HCT116 (cell line): ENCODE results near the gene HPRT1. TPM values are rescaled to one million over a fixed set of nuclear protein-coding genes. Genes with fewer than 3 reads are reported as not detected.

Experiments used
- ATAC-seq: fragments of 200-7000 bp; cut with Tn5 transposase; 2 replicates; pipeline ENCODE4 v1.9.1; 2020; ENCODE audit warnings: mild to moderate bottlenecking, moderate library complexity
- BruUV-seq: library from RNA; stranded (reverse); fragments of 400-500 nt; replicated peaks from 2 replicates; lab custom pipeline; 2021; lab: Mats Ljungman, UMichigan
- CTCF ChIA-PET: fragments of 300-600 bp; sonication (Branson Sonifier 250); formaldehyde crosslinking; loops from one replicate; lab custom pipeline; 2021; ENCODE audit warnings: antibody characterized with exemption; lab: Charles Lee
- POLR2A ChIA-PET: fragments of 300-600, 350-600 bp; sonication (Branson Sonifier 250); formaldehyde crosslinking; loops from one replicate; lab custom pipeline; 2021; ENCODE audit warnings: antibody characterized with exemption; lab: Charles Lee
- RAD21 ChIA-PET, 2 experiments: fragments of 300-600 bp; sonication (Branson Sonifier 250); formaldehyde crosslinking; loops; one replicate each; lab custom pipeline; 2023; ENCODE audit warnings: low total read pairs in 2 of 2; ENCODE audit not compliant: uncharacterized antibody in 2 of 2, unreplicated experiment in 2 of 2, low non-redundant PET in 1 of 2; lab: Charles Lee
- DNase-seq: peaks from one replicate; pipeline ENCODE4 v3.0.0-alpha.2; 2010; ENCODE audit warnings: low read depth, low spot score
- H2AFZ ChIP-seq: fragments of 200-600 bp; shearing (Covaris generic), sonication (generic); 2 replicates; pipeline ENCODE4 v1.6.1; 2017; ENCODE audit warnings: low read depth, mixed run types, mixed read lengths, antibody characterized with exemption, low read length; ENCODE audit not compliant: poor library complexity, severe bottlenecking
- H3K27ac ChIP-seq: 2 replicates; pipeline ENCODE4 v1.5.1; 2012; ENCODE audit warnings: low read depth, low read length
- H3K27me3 ChIP-seq: fragments of 200-600 bp; sonication (generic); 2 replicates; pipeline ENCODE4 v1.6.1; 2016; ENCODE audit warnings: mixed run types, low read length, mixed read lengths; ENCODE audit not compliant: insufficient read depth
- H3K36me3 ChIP-seq, 2 experiments: fragments of 200-500 bp in 1 of 2; fragments of 200-600 bp in 1 of 2; sonication (Bioruptor generic) in 1 of 2; sonication (generic) in 1 of 2; 2 replicates each; pipeline versions ENCODE4 v1.5.1 to v1.6.1; 2014 to 2016; ENCODE audit warnings: low read length in 2 of 2, inconsistent platforms in 1 of 2, mixed read lengths in 1 of 2, mixed run types in 1 of 2; ENCODE audit not compliant: insufficient read depth in 2 of 2, control insufficient read depth in 1 of 2
- H3K4me1 ChIP-seq, 2 experiments: fragments of 200-600 bp in 1 of 2; sonication (generic) in 1 of 2; 2 replicates each; pipeline versions ENCODE4 v1.5.1 to v1.6.1; 2012 to 2017; ENCODE audit warnings: low read length in 2 of 2, inconsistent platforms in 1 of 2, mild to moderate bottlenecking in 1 of 2, mixed read lengths in 1 of 2, mixed run types in 1 of 2, moderate library complexity in 1 of 2; ENCODE audit not compliant: insufficient read depth in 2 of 2, control insufficient read depth in 1 of 2
- H3K4me2 ChIP-seq: fragments of 200-600 bp; sonication (generic); 2 replicates; pipeline ENCODE4 v1.6.1; 2017; ENCODE audit warnings: mixed run types, low read length, mixed read lengths
- H3K4me3 ChIP-seq, 2 experiments: fragments of 200-600 bp in 1 of 2; sonication (generic) in 1 of 2; replicated peaks in 1 of 2; 2 replicates each; pipeline ENCODE4 v1.5.1; 2011 to 2016; ENCODE audit warnings: low read length in 2 of 2, control low read depth in 1 of 2, low read depth in 1 of 2, mild to moderate bottlenecking in 1 of 2, mixed read lengths in 1 of 2, mixed run types in 1 of 2
- H3K79me2 ChIP-seq: fragments of 200-600 bp; sonication (generic); 2 replicates; pipeline ENCODE4 v1.6.1; 2017; ENCODE audit warnings: mild to moderate bottlenecking, mixed run types, low read length, moderate library complexity, mixed read lengths; ENCODE audit not compliant: insufficient read depth
- H3K9ac ChIP-seq: fragments of 200-600 bp; sonication (generic); 2 replicates; pipeline ENCODE4 v1.6.1; 2016; ENCODE audit warnings: low read length, mixed read lengths
- H3K9me2 ChIP-seq: fragments of 200-600 bp; sonication (generic), shearing (Covaris generic); 2 replicates; pipeline ENCODE4 v1.6.1; 2017; ENCODE audit warnings: mixed run types, mild to moderate bottlenecking, moderate library complexity; ENCODE audit not compliant: insufficient read depth
- H3K9me3 ChIP-seq, 2 experiments: fragments of 200-500 bp in 1 of 2; fragments of 200-600 bp in 1 of 2; sonication (Bioruptor generic) in 1 of 2; sonication (generic) in 1 of 2; 2 replicates each; pipeline ENCODE4 v1.6.1; 2014 to 2017; ENCODE audit warnings: low read length in 2 of 2, mixed read lengths in 2 of 2, inconsistent platforms in 1 of 2, low read depth in 1 of 2, mild to moderate bottlenecking in 1 of 2, mixed run types in 1 of 2, moderate library complexity in 1 of 2; ENCODE audit not compliant: control insufficient read depth in 1 of 2, insufficient read depth in 1 of 2
- H4K20me1 ChIP-seq: fragments of 200-600 bp; sonication (generic), shearing (Covaris generic); 2 replicates; pipeline ENCODE4 v1.6.1; 2017; ENCODE audit warnings: mixed run types, mild to moderate bottlenecking, moderate library complexity; ENCODE audit not compliant: insufficient read depth
- ATF3 ChIP-seq: IDR thresholded peaks from 2 replicates; pipeline ENCODE4 v1.6.1; 2012
- CBX3 ChIP-seq: IDR thresholded peaks from 2 replicates; pipeline ENCODE4 v1.6.1; 2012; ENCODE audit warnings: low read depth
- CEBPB ChIP-seq: IDR thresholded peaks from 2 replicates; pipeline ENCODE4 v1.6.1; 2012; ENCODE audit warnings: low read depth
- CTCF ChIP-seq, 3 experiments: fragments of 200-600 bp in 1 of 3; sonication (generic) in 1 of 3; IDR thresholded peaks in 2 of 3; conservative IDR thresholded peaks in 1 of 3; 2 replicates each; pipeline ENCODE4 v1.5.1; 2012 to 2017; ENCODE audit warnings: low read depth in 2 of 3, low read length in 2 of 3, antibody characterized with exemption in 1 of 3, borderline replicate concordance in 1 of 3, control low read depth in 1 of 3, mild to moderate bottlenecking in 1 of 3, mixed read lengths in 1 of 3, mixed run types in 1 of 3, moderate library complexity in 1 of 3; ENCODE audit not compliant: insufficient read depth in 1 of 3
- EGR1 ChIP-seq: IDR thresholded peaks from 2 replicates; pipeline ENCODE4 v1.6.1; 2012; ENCODE audit warnings: low read depth
- ELF1 ChIP-seq: IDR thresholded peaks from 2 replicates; pipeline ENCODE4 v1.6.1; 2012; ENCODE audit warnings: low read depth, borderline replicate concordance
- EZH2phosphoT487 ChIP-seq: fragments of 200-600 bp; IDR thresholded peaks from 2 replicates; pipeline ENCODE4 v1.6.1; 2018; ENCODE audit warnings: antibody characterized with exemption, borderline replicate concordance
- JUND ChIP-seq: IDR thresholded peaks from 2 replicates; pipeline ENCODE4 v1.6.1; 2012
- MAX ChIP-seq: IDR thresholded peaks from 2 replicates; pipeline ENCODE4 v1.6.1; 2012
- POLR2A ChIP-seq: IDR thresholded peaks from 2 replicates; pipeline ENCODE4 v1.7.0; 2011; ENCODE audit warnings: borderline replicate concordance; ENCODE audit not compliant: insufficient read depth, insufficient read length; ENCODE audit errors: extremely low read depth
- POLR2AphosphoS5 ChIP-seq: IDR thresholded peaks from 2 replicates; pipeline ENCODE4 v1.6.1; 2011; ENCODE audit warnings: mild to moderate bottlenecking, low read depth, low read length, moderate library complexity
- RAD21 ChIP-seq: IDR thresholded peaks from 2 replicates; pipeline ENCODE4 v1.6.1; 2012; ENCODE audit warnings: low read depth, mild to moderate bottlenecking
- REST ChIP-seq: IDR thresholded peaks from 2 replicates; pipeline ENCODE4 v1.6.1; 2012; ENCODE audit warnings: low read depth
- SIN3A ChIP-seq: IDR thresholded peaks from 2 replicates; pipeline ENCODE4 v1.6.1; 2012; ENCODE audit warnings: low read depth
- SP1 ChIP-seq: IDR thresholded peaks from 2 replicates; pipeline ENCODE4 v1.6.1; 2012; ENCODE audit warnings: low read depth
- SRF ChIP-seq: IDR thresholded peaks from 2 replicates; pipeline ENCODE4 v1.6.1; 2012; ENCODE audit warnings: low read depth
- TCF7L2 ChIP-seq: IDR thresholded peaks from 2 replicates; pipeline ENCODE4 v1.7.0; 2011; ENCODE audit warnings: borderline replicate concordance, inconsistent platforms; ENCODE audit not compliant: insufficient read depth, insufficient read length; ENCODE audit errors: extremely low read depth
- YY1 ChIP-seq: IDR thresholded peaks from 2 replicates; pipeline ENCODE4 v1.6.1; 2011; ENCODE audit warnings: low read length, low read depth, moderate library complexity, mild to moderate bottlenecking; ENCODE audit not compliant: insufficient replicate concordance; ENCODE audit errors: extremely low read depth
- ZFX ChIP-seq: fragments of 450-650 bp; IDR thresholded peaks from 2 replicates; pipeline ENCODE4 v1.6.1; 2017
- ZNF274 ChIP-seq: fragments of 200-500 bp; sonication (Bioruptor generic); IDR thresholded peaks from 2 replicates; pipeline ENCODE4 v1.6.1; 2014; ENCODE audit warnings: mild to moderate bottlenecking, low read depth, low read length, inconsistent platforms
- intact Hi-C: fragments of 100-400 bp; cut with micrococcal nuclease; formaldehyde crosslinking; loops from 2 replicates; pipeline ENCODE4 v1.10.0; 2022
- total RNA-seq: library from RNA; stranded (reverse); gene quantifications from one replicate; pipeline ENCODE4 v1.2.1, GENCODE V29; 2021; ENCODE audit not compliant: unreplicated experiment

Gene HPRT1
- total RNA-seq, 1 experiment from 2014 or later, result 57.8 TPM

GRCh38 chrX:134419784-134420183, 40.2 kb upstream of the HPRT1 start:
- TF ChIP-seq YY1, result no peak
- no peak for TF ChIP-seq EZH2phosphoT487
- no peak for TF ChIP-seq POLR2AphosphoS5
- TF ChIP-seq JUND, result no peak
- no peak for TF ChIP-seq ELF1
- TF ChIP-seq REST, result no peak
- no peak for TF ChIP-seq CEBPB
- TF ChIP-seq CTCF (IDR thresholded peaks at IDR 0.05 in 2 of 3, conservative IDR thresholded peaks at IDR 0.05 in 1 of 3; ENCODE audit: borderline replicate concordance in 1 of 3, insufficient read depth in 1 of 3, low read depth in 2 of 3, low read length in 2 of 3), result no peak
- no peak for TF ChIP-seq SRF
- TF ChIP-seq SP1, result no peak
- TF ChIP-seq TCF7L2, result no peak
- TF ChIP-seq ZFX, result no peak
- no peak for TF ChIP-seq MAX
- no peak for TF ChIP-seq CBX3
- TF ChIP-seq EGR1, result no peak
- no peak for TF ChIP-seq SIN3A
- no peak for TF ChIP-seq RAD21
- no peak for TF ChIP-seq POLR2A
- TF ChIP-seq ATF3, result no peak
- no peak for TF ChIP-seq ZNF274
- Histone ChIP-seq H3K27me3 (no peaks in the 10 kb centered on the region), H2AFZ (no peak overlapping the region), H3K4me1 (no peaks in the 10 kb centered on the region), H3K36me3 (peaks cover 4 to 8% of the 10 kb centered on the region in 2 experiments; a peak in 2 of 4 replicates), H3K9me2 (no peaks in the 10 kb centered on the region), H3K4me3 (no peak overlapping the region), H4K20me1 (no peaks in the 10 kb centered on the region), H3K9me3 (no peaks in the 10 kb centered on the region), H3K27ac (no peak overlapping the region), H3K9ac (no peak overlapping the region), H3K79me2 (no peaks in the 10 kb centered on the region), H3K4me2 (no peak overlapping the region)
- BruUV-seq, result no TSS peak
- CTCF ChIA-PET, result no interaction called here
- ATAC-seq (no peak), DNase-seq (no peak)
- intact Hi-C loops, result loop anchor here (5.0 kb wide), 1 partner anchor 488 kb away; no protein-coding TSS in a partner anchor
- RAD21 ChIA-PET, result no interaction called here
- POLR2A ChIA-PET, result no interaction called here
